HepG2 (cell line): Measurements from ENCODE around the gene NSMCE4A. TPM values are rescaled to one million over a fixed set of nuclear protein-coding genes. Genes with fewer than 3 reads are reported as not detected.

Experiments
- ATAC-seq: fragments of 200-7000 bp; cut with Tn5 transposase; 3 replicates; pipeline ENCODE4 v1.9.1; 2020; ENCODE audit warnings: mild to moderate bottlenecking, moderate library complexity
- BruUV-seq: library from RNA; stranded (reverse); fragments of 400-500 nt; replicated peaks from 2 replicates; lab custom pipeline; 2021; lab: Mats Ljungman, UMichigan
- CTCF ChIA-PET: fragments of 300-600 bp; formaldehyde crosslinking; extraction: SDS; loops from one replicate; lab custom pipeline; 2021; ENCODE audit warnings: low total read pairs, inconsistent platforms, low intra/inter-chr PET ratio; lab: Yijun Ruan, JAX
- POLR2A ChIA-PET: fragments of 350-600 bp; sonication (Branson Sonifier 250); formaldehyde crosslinking; loops from one replicate; lab custom pipeline; 2020; ENCODE audit warnings: antibody characterized with exemption, inconsistent platforms; lab: Yijun Ruan, JAX
- DNase-seq: peaks from one replicate; pipeline ENCODE4 v3.0.0-alpha.2; 2015; ENCODE audit warnings: low spot score
- FAIRE-seq: peaks from 3 replicates; lab custom pipeline; 2011; peaks lifted over from hg19 to GRCh38; lab: Jason Lieb, UNC
- H2AFZ ChIP-seq: one replicate; pipeline ENCODE4 v1.6.1; 2011; ENCODE audit warnings: low read length, inconsistent platforms
- H3K27ac ChIP-seq: fragments of 300-600 bp; 3 replicates; pipeline ENCODE4 v1.8.0; 2011; ENCODE audit warnings: mixed run types, mild to moderate bottlenecking, mixed read lengths, low read length, inconsistent platforms; ENCODE audit not compliant: insufficient read depth; ENCODE audit errors: extremely low read length
- H3K27me3 ChIP-seq, 2 experiments: fragments of 200-600 bp in 1 of 2; 2 replicates in 1 of 2; 3 replicates in 1 of 2; pipeline versions ENCODE4 v1.6.0 to v1.8.0; 2011; ENCODE audit warnings: low read length in 2 of 2, mild to moderate bottlenecking in 2 of 2, moderate library complexity in 2 of 2, inconsistent platforms in 1 of 2; ENCODE audit not compliant: insufficient read depth in 2 of 2, control insufficient read depth in 1 of 2
- H3K36me3 ChIP-seq, 2 experiments: fragments of 200-600 bp in 1 of 2; replicated peaks in 1 of 2; 2 replicates in 1 of 2; 3 replicates in 1 of 2; pipeline versions ENCODE4 v1.5.1 to v1.8.0; 2011; ENCODE audit warnings: low read length in 2 of 2, inconsistent platforms in 1 of 2; ENCODE audit not compliant: insufficient read depth in 2 of 2, control insufficient read depth in 1 of 2
- H3K4me1 ChIP-seq: 2 replicates; pipeline ENCODE4 v1.5.1; 2012; ENCODE audit warnings: low read length, inconsistent platforms; ENCODE audit not compliant: insufficient read depth
- H3K4me2 ChIP-seq: 2 replicates; pipeline ENCODE4 v1.6.0; 2011; ENCODE audit warnings: low read depth, low read length, inconsistent platforms
- H3K4me3 ChIP-seq, 3 experiments: fragments of 200-600 bp in 1 of 3; sonication (generic), shearing (Covaris generic) in 1 of 3; replicated peaks in 1 of 3; 2 replicates each; pipeline ENCODE4 v1.5.1; 2011 to 2016; ENCODE audit warnings: low read length in 3 of 3, inconsistent platforms in 2 of 3, low read depth in 2 of 3, mild to moderate bottlenecking in 2 of 3, control low read depth in 1 of 3, mixed read lengths in 1 of 3; ENCODE audit not compliant: insufficient read depth in 1 of 3
- H3K79me2 ChIP-seq: one replicate; pipeline ENCODE4 v1.6.1; 2011; ENCODE audit warnings: low read length, inconsistent platforms; ENCODE audit not compliant: insufficient read depth
- H3K9ac ChIP-seq: 2 replicates; pipeline ENCODE4 v1.6.0; 2011; ENCODE audit warnings: mild to moderate bottlenecking, low read depth, low read length, inconsistent platforms; ENCODE audit not compliant: insufficient read depth
- H3K9me3 ChIP-seq: 2 replicates; pipeline ENCODE4 v1.5.1; 2012; ENCODE audit warnings: mild to moderate bottlenecking, low read length
- H4K20me1 ChIP-seq: 2 replicates; pipeline ENCODE4 v1.6.0; 2011; ENCODE audit warnings: inconsistent platforms, mild to moderate bottlenecking, low read length, moderate library complexity; ENCODE audit not compliant: insufficient read depth
- HOXA5 ChIP-seq: sonication (generic); formaldehyde crosslinking; IDR thresholded peaks from 2 replicates; pipeline ENCODE4 v1.4.0; 2020; ENCODE audit warnings: missing genetic modification reagents
- JUN ChIP-seq: sonication (generic); formaldehyde crosslinking; IDR thresholded peaks from 2 replicates; pipeline ENCODE4 v1.4.0; 2020; ENCODE audit warnings: mild to moderate bottlenecking, missing genetic modification reagents
- MNT ChIP-seq: fragments of 450-650 bp; IDR thresholded peaks from 2 replicates; pipeline ENCODE4 v1.6.1; 2016
- MTERF4 ChIP-seq: sonication (generic); formaldehyde crosslinking; IDR thresholded peaks from 2 replicates; pipeline ENCODE4 v1.8.0; 2023; ENCODE audit warnings: mild to moderate bottlenecking, missing genetic modification reagents
- NCOA2 ChIP-seq: sonication (generic); formaldehyde crosslinking; IDR thresholded peaks from 2 replicates; pipeline ENCODE4 v1.8.0; 2022; ENCODE audit warnings: inconsistent platforms
- NCOA5 ChIP-seq: sonication (generic); formaldehyde crosslinking; IDR thresholded peaks from 2 replicates; pipeline ENCODE4 v1.4.0; 2020; ENCODE audit warnings: missing genetic modification reagents
- SMARCC2 ChIP-seq: fragments of 450-650 bp; IDR thresholded peaks from 2 replicates; pipeline ENCODE4 v1.6.1; 2017; ENCODE audit warnings: antibody characterized with exemption, mild to moderate bottlenecking
- TCF7L2 ChIP-seq: IDR thresholded peaks from 2 replicates; pipeline ENCODE4 v1.6.1; 2011; ENCODE audit warnings: mild to moderate bottlenecking, low read depth, low read length, moderate library complexity
- U2AF2 ChIP-seq: fragments of 200-400 bp; formaldehyde crosslinking; IDR thresholded peaks from 2 replicates; pipeline ENCODE4 v1.6.1; 2017; ENCODE audit warnings: low read depth, mild to moderate bottlenecking, low read length
- YEATS4 ChIP-seq: sonication (generic); formaldehyde crosslinking; IDR thresholded peaks from 2 replicates; pipeline ENCODE4 v1.4.0; 2020; ENCODE audit warnings: missing genetic modification reagents, borderline replicate concordance
- ZNF224 ChIP-seq: sonication (generic); formaldehyde crosslinking; IDR thresholded peaks from 2 replicates; pipeline ENCODE4 v1.5.0; 2020; ENCODE audit warnings: mild to moderate bottlenecking, missing genetic modification reagents
- ZNF235 ChIP-seq: sonication (generic); formaldehyde crosslinking; IDR thresholded peaks from 2 replicates; pipeline ENCODE4 v1.8.1; 2023; ENCODE audit warnings: mild to moderate bottlenecking, missing genetic modification reagents, borderline replicate concordance
- ZNF550 ChIP-seq: sonication (generic); formaldehyde crosslinking; IDR thresholded peaks from 2 replicates; pipeline ENCODE4 v1.4.0; 2020; ENCODE audit warnings: mild to moderate bottlenecking, missing genetic modification reagents, borderline replicate concordance
- ZNF7 ChIP-seq: IDR thresholded peaks from 2 replicates; pipeline ENCODE4 v1.6.1; 2016; ENCODE audit warnings: missing biosample characterization, missing genetic modification reagents
- ZNF816 ChIP-seq: sonication (generic); formaldehyde crosslinking; IDR thresholded peaks from 2 replicates; pipeline ENCODE4 v1.8.0; 2022; ENCODE audit warnings: missing genetic modification reagents, mild to moderate bottlenecking, borderline replicate concordance
- ZNF839 ChIP-seq: sonication (generic); formaldehyde crosslinking; IDR thresholded peaks from 2 replicates; pipeline ENCODE4 v1.4.0; 2020; ENCODE audit warnings: missing genetic modification reagents, mild to moderate bottlenecking, borderline replicate concordance
- WGBS: methylation state at CpG from one replicate; pipeline ENCODE4 v1.1.6; 2017; ENCODE audit warnings: low lambda C conversion rate; 5-methylcytosine and 5-hydroxymethylcytosine counted together
- in situ Hi-C: cut with HindIII; loops from 2 replicates; pipeline ENCODE4 v1.10.0; 2017; ENCODE audit warnings: low pct_unique_long_range_greater_than_20kb; ENCODE audit not compliant: extremely low pct_ligation_motif_present
- intact Hi-C: fragments of 100-400 bp; cut with micrococcal nuclease; formaldehyde crosslinking; loops from one replicate; pipeline ENCODE4 v1.10.0; 2022; ENCODE audit not compliant: unreplicated experiment
- polyA plus RNA-seq, 8 experiments: library from polyadenylated mRNA; depleted of rRNA in 3 of 8; stranded (reverse) in 7 of 8; unstranded in 1 of 8; fragments of >200 nt; fragmentation: Illumina TruSeq in 4 of 8; extraction: Trizol in 4 of 8; gene quantifications; 2 replicates each; pipeline versions ENCODE4 v1.2.1 to v1.2.3, GENCODE V29; 2011 to 2016; ENCODE audit warnings: low read depth in 4 of 8, missing spikeins in 1 of 8, mixed read lengths in 1 of 8; ENCODE audit not compliant: insufficient read depth in 1 of 8
- total RNA-seq, 5 experiments: library from RNA; depleted of rRNA; stranded (reverse); fragments of >200 nt; fragmentation: Illumina TruSeq; extraction: Trizol; gene quantifications; 2 replicates each; pipeline ENCODE4 v1.2.3, GENCODE V29; 2016; ENCODE audit warnings: low read depth in 1 of 5
- TF ChIP-seq, protein P1 (sequence below): IDR thresholded peaks from 2 replicates; pipeline ENCODE4 v1.4.0; 2020; ENCODE audit warnings: mild to moderate bottlenecking, missing genetic modification reagents

Gene NSMCE4A
- total and polyA plus RNA-seq, 2 of the 13 experiments (the other 11 are each of a cell fraction or from before 2014, with no cell fraction given), result 61.1 to 91.6 TPM

- no peak for TF ChIP-seq TCF7L2
These were observed 39.7 kb upstream of the NSMCE4A start (continued) for GRCh38 chr10:122014652-122015248.

- Histone ChIP-seq H3K79me2 (no peaks in the 10 kb centered on the region), H3K4me2 (peak overlapping the region; percentile 83), H3K27ac (peak overlapping the region; percentile 32), H3K4me3 (peak overlapping the region in 2 of 3 experiments; percentile 22 to 52; a peak in 3 of 6 replicates), H3K27me3 (0 out of 5 replicates have a peak, but pooled peaks cover 0 to under 1% of the 10 kb centered on the region in 2 experiments), H3K36me3 (no peaks in the 10 kb centered on the region), H3K9ac (no peak overlapping the region), H3K4me1 (peaks cover 35% of the 10 kb centered on the region), H3K9me3 (no peaks in the 10 kb centered on the region), H2AFZ (peak overlapping the region; percentile 34), H4K20me1 (no peaks in the 10 kb centered on the region)
- in situ Hi-C loops, result no loop called here
- ChIA-PET CTCF (no interaction called here), POLR2A (interaction anchor here (1.5 kb wide), 1 partner anchor 86 kb away, joined by 12 read pairs; the partner anchor contains the start of gene ATE1)
- DNase-seq, result peak; percentile 68
- peak; percentile 97 for ATAC-seq
- 2% methylated on average over 7 of the region's 8 CpGs for WGBS
- intact Hi-C loops, result no loop called here
- peak; percentile 88 for FAIRE-seq
- no TSS peak for BruUV-seq
- TF ChIP-seq HOXA5, result 0 out of 2 replicates have a peak, but pooled peaks have one; percentile 29
- no peak for TF ChIP-seq U2AF2
- TF ChIP-seq, protein P1, sequence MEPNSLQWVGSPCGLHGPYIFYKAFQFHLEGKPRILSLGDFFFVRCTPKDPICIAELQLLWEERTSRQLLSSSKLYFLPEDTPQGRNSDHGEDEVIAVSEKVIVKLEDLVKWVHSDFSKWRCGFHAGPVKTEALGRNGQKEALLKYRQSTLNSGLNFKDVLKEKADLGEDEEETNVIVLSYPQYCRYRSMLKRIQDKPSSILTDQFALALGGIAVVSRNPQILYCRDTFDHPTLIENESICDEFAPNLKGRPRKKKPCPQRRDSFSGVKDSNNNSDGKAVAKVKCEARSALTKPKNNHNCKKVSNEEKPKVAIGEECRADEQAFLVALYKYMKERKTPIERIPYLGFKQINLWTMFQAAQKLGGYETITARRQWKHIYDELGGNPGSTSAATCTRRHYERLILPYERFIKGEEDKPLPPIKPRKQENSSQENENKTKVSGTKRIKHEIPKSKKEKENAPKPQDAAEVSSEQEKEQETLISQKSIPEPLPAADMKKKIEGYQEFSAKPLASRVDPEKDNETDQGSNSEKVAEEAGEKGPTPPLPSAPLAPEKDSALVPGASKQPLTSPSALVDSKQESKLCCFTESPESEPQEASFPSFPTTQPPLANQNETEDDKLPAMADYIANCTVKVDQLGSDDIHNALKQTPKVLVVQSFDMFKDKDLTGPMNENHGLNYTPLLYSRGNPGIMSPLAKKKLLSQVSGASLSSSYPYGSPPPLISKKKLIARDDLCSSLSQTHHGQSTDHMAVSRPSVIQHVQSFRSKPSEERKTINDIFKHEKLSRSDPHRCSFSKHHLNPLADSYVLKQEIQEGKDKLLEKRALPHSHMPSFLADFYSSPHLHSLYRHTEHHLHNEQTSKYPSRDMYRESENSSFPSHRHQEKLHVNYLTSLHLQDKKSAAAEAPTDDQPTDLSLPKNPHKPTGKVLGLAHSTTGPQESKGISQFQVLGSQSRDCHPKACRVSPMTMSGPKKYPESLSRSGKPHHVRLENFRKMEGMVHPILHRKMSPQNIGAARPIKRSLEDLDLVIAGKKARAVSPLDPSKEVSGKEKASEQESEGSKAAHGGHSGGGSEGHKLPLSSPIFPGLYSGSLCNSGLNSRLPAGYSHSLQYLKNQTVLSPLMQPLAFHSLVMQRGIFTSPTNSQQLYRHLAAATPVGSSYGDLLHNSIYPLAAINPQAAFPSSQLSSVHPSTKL (CRISPR knock-in tag), result peak; percentile 63
- no peak for TF ChIP-seq ZNF550 (CRISPR knock-in tag)
- TF ChIP-seq NCOA5 (CRISPR knock-in tag), result no peak
- no peak for TF ChIP-seq JUN (CRISPR knock-in tag)
- TF ChIP-seq SMARCC2, result no peak
- TF ChIP-seq ZNF224 (CRISPR knock-in tag), result no peak
- no peak for TF ChIP-seq ZNF7 (CRISPR knock-in tag)
- TF ChIP-seq YEATS4, result peak; percentile 51; the same call in 1 of the 2 replicates
- TF ChIP-seq NCOA2, result no peak
- peak; percentile 3; the same call in 1 of the 2 replicates for TF ChIP-seq MTERF4
- TF ChIP-seq ZNF235 (CRISPR knock-in tag), result no peak
- TF ChIP-seq ZNF816, result no peak
- TF ChIP-seq MNT, result no peak
- 0 out of 2 replicates have a peak, but pooled peaks have one; percentile 45 for TF ChIP-seq ZNF839 (CRISPR knock-in tag)
These were observed 38.3 kb upstream of the NSMCE4A start for GRCh38 chr10:122013311-122013780.
